Measurements from ENCODE around the gene SPATA31C2. TPM values are rescaled to one million over a fixed set of nuclear protein-coding genes. Genes with fewer than 3 reads are reported as not detected.

The SPATA31C2 gene
- total RNA-seq, 4 donors from 2014 or later, result not detected

DNA sequence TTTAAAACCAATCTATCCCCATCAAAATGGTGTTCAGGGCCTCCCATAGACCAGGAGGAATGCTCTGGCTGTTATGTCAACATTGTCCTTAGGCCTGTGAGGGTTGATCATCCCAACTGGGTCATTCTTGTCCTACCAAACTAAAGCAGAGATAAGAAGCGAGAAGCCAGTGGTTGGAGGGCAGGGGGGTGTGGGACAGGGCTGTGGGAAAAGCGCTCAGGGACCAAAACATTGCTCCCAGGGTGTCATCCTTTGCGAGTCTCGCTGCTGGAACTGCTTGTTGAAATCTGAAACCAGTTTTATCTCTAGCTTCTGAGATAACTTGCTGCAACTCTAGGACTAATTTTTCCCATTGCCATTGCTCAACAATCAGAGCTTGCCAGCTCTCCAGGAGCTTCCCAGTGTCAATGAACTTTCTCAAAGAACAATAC lies 48.1 kb downstream of the SPATA31C2 start:
- H3K4me1 ChIP-seq, result no peaks in the 10 kb centered on the region
- TF ChIP-seq, protein P1, sequence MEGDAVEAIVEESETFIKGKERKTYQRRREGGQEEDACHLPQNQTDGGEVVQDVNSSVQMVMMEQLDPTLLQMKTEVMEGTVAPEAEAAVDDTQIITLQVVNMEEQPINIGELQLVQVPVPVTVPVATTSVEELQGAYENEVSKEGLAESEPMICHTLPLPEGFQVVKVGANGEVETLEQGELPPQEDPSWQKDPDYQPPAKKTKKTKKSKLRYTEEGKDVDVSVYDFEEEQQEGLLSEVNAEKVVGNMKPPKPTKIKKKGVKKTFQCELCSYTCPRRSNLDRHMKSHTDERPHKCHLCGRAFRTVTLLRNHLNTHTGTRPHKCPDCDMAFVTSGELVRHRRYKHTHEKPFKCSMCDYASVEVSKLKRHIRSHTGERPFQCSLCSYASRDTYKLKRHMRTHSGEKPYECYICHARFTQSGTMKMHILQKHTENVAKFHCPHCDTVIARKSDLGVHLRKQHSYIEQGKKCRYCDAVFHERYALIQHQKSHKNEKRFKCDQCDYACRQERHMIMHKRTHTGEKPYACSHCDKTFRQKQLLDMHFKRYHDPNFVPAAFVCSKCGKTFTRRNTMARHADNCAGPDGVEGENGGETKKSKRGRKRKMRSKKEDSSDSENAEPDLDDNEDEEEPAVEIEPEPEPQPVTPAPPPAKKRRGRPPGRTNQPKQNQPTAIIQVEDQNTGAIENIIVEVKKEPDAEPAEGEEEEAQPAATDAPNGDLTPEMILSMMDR (IDR thresholded peaks at IDR 0.05), result no peak
- TF ChIP-seq POLR2A (IDR thresholded peaks at IDR 0.05) (no peak), POLR2AphosphoS5 (IDR thresholded peaks at IDR 0.05) (no peak), EP300 (IDR thresholded peaks at IDR 0.05) (no peak)
- H3K27ac ChIP-seq, result no peak overlapping the region
- H3K36me3 ChIP-seq, result no peaks in the 10 kb centered on the region
- H3K27me3 ChIP-seq, result no peaks in the 10 kb centered on the region
- no peaks in the 10 kb centered on the region for H3K9me3 ChIP-seq
- 70% methylated on average over 4 of the region's 4 CpGs for WGBS
- DNase-seq (ENCODE audit: low spot score in 2 of 2), result no peak
- H3K4me3 ChIP-seq, result no peak overlapping the region

DNA sequence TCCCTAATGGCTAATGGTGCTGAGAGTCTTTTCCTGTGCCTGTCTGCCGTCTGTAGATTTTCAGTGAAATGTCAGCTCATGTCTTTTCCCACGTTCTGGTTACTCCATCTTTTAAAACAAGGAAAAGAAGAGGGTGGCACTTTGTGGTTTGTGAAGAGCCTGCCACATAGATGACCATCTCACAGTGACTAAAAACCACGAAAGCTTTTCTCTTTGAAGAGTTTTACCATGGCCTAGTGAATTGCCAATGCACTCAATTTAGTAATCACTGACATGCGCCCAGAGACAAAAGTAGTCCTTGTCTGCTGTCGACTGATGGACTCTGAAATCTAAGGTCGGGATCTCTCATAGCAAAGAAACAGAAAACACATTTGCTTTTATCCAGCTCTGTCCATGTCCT lies 50.4 kb downstream of the SPATA31C2 start:
- TF ChIP-seq, protein P1 (IDR thresholded peaks at IDR 0.05), result no peak
- TF ChIP-seq POLR2AphosphoS5 (IDR thresholded peaks at IDR 0.05), result no peak
- no peak for TF ChIP-seq POLR2A (IDR thresholded peaks at IDR 0.05)
- no peak for TF ChIP-seq EP300 (IDR thresholded peaks at IDR 0.05)
- Histone ChIP-seq H3K9me3 (no peaks in the 10 kb centered on the region), H3K4me1 (no peaks in the 10 kb centered on the region), H3K27me3 (no peaks in the 10 kb centered on the region), H3K36me3 (no peaks in the 10 kb centered on the region), H3K27ac (no peak overlapping the region), H3K4me3 (no peak overlapping the region)
- no peak for DNase-seq (ENCODE audit: low spot score in 2 of 2)
- 73% methylated on average over 6 of the region's 6 CpGs for WGBS

DNA sequence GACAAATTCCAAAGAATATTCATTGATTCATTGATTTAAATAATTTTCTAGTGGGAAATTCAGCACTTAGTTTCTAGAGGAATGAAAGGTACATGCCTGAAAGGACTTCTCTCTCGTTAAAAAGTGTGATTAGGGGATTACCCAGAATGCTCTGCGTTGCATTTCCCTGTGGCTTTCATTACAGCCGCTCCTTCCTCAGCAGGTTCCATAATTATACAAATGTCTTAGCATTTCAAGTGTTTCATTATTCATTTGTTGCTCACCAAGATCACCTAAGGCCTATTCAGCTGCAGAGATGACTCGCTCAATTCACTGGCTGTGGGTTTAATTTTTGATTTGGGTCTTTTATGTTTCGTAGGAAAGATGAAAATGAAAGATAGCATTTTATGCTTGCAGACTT lies 52.8 kb downstream of the SPATA31C2 start:
- DNase-seq (ENCODE audit: low spot score in 2 of 2), result no peak
- no peaks in the 10 kb centered on the region for H3K27me3 ChIP-seq
- no peak overlapping the region for H3K27ac ChIP-seq
- H3K4me1 ChIP-seq, result no peaks in the 10 kb centered on the region
- no peaks in the 10 kb centered on the region for H3K9me3 ChIP-seq
- WGBS, result 77% methylated on average over 5 of the region's 5 CpGs
- H3K36me3 ChIP-seq, result no peaks in the 10 kb centered on the region
- H3K4me3 ChIP-seq, result no peak overlapping the region
- no peak for TF ChIP-seq EP300 (IDR thresholded peaks at IDR 0.05)
- TF ChIP-seq, protein P1 (IDR thresholded peaks at IDR 0.05), result no peak
- TF ChIP-seq POLR2AphosphoS5 (IDR thresholded peaks at IDR 0.05), result no peak
- TF ChIP-seq POLR2A (IDR thresholded peaks at IDR 0.05), result no peak

DNA sequence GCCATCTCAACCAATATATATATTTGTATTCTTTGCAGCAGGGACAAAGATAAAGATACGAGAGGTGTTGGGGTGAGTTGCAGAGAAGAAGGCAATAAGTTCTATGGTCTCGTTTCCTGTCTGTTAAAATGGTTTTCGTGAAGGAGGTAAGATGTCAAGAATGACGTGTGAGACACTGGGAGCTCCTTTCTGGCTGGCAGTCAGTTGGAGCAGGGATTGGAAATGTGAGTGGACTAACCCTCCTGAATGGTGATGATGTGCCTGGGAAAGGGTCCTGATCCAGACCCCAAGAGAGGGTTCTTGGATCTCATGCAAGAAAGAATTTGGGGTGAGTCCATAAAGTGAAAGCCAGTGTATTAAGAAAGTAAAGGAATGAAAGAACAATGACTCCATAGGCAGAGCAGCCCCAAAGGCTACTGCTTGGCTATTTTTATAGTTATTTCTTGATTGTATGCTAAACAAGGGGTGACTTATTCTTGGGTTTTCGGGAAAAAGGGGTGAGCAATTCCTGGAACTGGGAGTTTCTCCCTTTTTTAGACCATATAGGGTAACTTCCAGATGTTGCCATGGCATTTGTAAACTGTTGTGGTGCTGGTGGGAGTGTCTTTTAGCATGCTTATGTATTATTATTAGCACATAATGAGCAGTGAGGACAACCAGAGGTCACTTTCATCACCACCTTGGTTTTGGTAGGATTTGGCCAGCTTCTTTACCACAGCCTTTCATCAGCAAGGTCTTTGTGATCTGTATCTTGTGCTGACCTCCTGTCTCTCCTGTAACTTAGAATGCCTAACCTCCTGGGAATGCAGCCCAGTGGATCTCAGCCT lies 53.7 kb downstream of the SPATA31C2 start:
- no peaks in the 10 kb centered on the region for H3K9me3 ChIP-seq
- WGBS, result 87% methylated on average over 5 of the region's 5 CpGs
- H3K4me3 ChIP-seq, result no peak overlapping the region
- no peaks in the 10 kb centered on the region for H3K4me1 ChIP-seq
- TF ChIP-seq POLR2AphosphoS5 (IDR thresholded peaks at IDR 0.05) (no peak), POLR2A (IDR thresholded peaks at IDR 0.05) (no peak), EP300 (IDR thresholded peaks at IDR 0.05) (no peak)
- TF ChIP-seq, protein P1 (IDR thresholded peaks at IDR 0.05), result no peak
- H3K36me3 ChIP-seq, result no peaks in the 10 kb centered on the region
- H3K27ac ChIP-seq, result no peak overlapping the region
- DNase-seq (ENCODE audit: low spot score in 2 of 2), result no peak
- no peaks in the 10 kb centered on the region for H3K27me3 ChIP-seq

Other genes starting within 250 kb of the SPATA31C2 start
- gene SPATA31C1, start 220.5 kb downstream of the SPATA31C2 start, total RNA-seq, result not detected
- 10 to 100 TPM in 1 of 4 donors, 1 to 10 TPM in 3; 6.3 to 11.0 (median 8.2) TPM for gene CDK20, start 163.9 kb downstream of the SPATA31C2 start, total RNA-seq
- 10 to 100 TPM; 44.9 to 60.3 (median 54.4) TPM for gene SPIN1, start 250.0 kb upstream of the SPATA31C2 start, total RNA-seq